ENCODE data around the gene TACC2. TPM values are rescaled to one million over a fixed set of nuclear protein-coding genes. Genes with fewer than 3 reads are reported as not detected.
"Not testable (repeated sequence)": the region's sequence is repeated elsewhere in the genome, so short reads cannot be mapped to it uniquely, and the experiment has no call there.

TACC2 gene
- total and polyA plus RNA-seq, 5 donors from 2014 or later, result not detected

DNA sequence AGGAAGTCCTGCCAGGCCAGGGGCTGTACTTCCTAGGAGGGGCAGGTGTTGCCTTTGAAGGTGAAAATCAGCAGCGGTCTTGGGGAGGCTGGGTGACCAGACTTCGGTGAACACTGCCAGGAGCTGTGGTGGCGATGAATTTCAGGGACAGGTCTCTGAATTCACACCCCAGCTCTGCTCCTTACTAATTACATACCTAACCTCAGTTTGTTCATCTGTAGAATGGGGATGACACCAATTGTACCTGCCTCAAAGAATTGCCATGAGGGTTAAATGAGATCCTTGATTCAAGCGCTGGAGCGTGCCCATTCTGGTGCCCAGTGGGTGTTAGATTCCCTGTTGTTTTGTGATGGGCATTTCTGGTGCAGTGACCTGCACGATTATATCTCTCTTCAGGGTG is 102.8 kb downstream of the TACC2 start:
- no peak overlapping the region for H3K4me3 ChIP-seq (ENCODE audit: low read depth, low read length)
- ATAC-seq (ENCODE audit: low read depth in 2 of 2), result no peak
- H3K9me3 ChIP-seq (ENCODE audit: control insufficient read depth in 2 of 2, low read length in 2 of 2), result no peaks in the 10 kb centered on the region
- Mint-ChIP-seq H3K4me3 (no peak overlapping the region), H3K9me3 (peaks cover 0 to 1% (median 0%) of the 10 kb centered on the region in 7 donors), H3K4me1 (no peaks in the 10 kb centered on the region), H3K27ac (no peak overlapping the region), H3K27me3 (peaks cover 5% of the 10 kb centered on the region), H3K36me3 (no peaks in the 10 kb centered on the region)
- no peaks in the 10 kb centered on the region for H3K27me3 ChIP-seq (ENCODE audit: control insufficient read depth, insufficient read depth, low read length)
- no peak for DNase-seq
- no peaks in the 10 kb centered on the region for H3K4me1 ChIP-seq (ENCODE audit: control insufficient read depth, insufficient read depth, low read length, poor library complexity, severe bottlenecking)
- H3K36me3 ChIP-seq (ENCODE audit: control insufficient read depth, insufficient read depth, low read length), result no peaks in the 10 kb centered on the region
- no peak overlapping the region for H3K27ac ChIP-seq (ENCODE audit: insufficient read depth, low read length, poor library complexity, severe bottlenecking)

DNA sequence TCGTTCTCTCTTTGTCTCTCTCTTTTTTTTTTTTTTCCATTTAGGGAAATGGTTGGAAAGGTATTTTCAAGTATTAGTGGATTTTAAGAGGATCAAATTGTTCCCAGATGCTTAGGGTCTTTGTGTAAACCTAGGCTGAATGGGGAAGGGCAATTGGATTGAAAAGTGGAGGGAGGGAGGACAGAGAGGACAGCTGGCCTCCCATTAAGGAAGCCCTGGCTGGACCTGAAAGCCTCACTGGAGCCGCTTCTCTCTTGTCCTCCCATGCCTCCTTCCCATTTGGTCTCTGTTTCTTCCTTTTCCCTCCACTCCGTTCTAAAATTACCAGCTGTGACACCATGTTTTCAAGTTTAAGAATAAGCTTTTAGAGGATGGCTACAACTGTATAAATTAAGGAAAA is 104.1 kb downstream of the TACC2 start:
- Mint-ChIP-seq H3K4me1 (no peaks in the 10 kb centered on the region), H3K27me3 (peaks cover 5% of the 10 kb centered on the region), H3K4me3 (no peak overlapping the region), H3K9me3 (peaks cover 0 to 1% (median 0%) of the 10 kb centered on the region in 7 donors), H3K36me3 (no peaks in the 10 kb centered on the region), H3K27ac (no peak overlapping the region)
- Histone ChIP-seq H3K9me3 (ENCODE audit: control insufficient read depth in 2 of 2, low read length in 2 of 2) (no peaks in the 10 kb centered on the region), H3K4me1 (ENCODE audit: control insufficient read depth, insufficient read depth, low read length, poor library complexity, severe bottlenecking) (no peaks in the 10 kb centered on the region), H3K36me3 (ENCODE audit: control insufficient read depth, insufficient read depth, low read length) (no peaks in the 10 kb centered on the region), H3K27ac (ENCODE audit: insufficient read depth, low read length, poor library complexity, severe bottlenecking) (no peak overlapping the region), H3K27me3 (ENCODE audit: control insufficient read depth, insufficient read depth, low read length) (no peaks in the 10 kb centered on the region), H3K4me3 (ENCODE audit: low read depth, low read length) (no peak overlapping the region)
- DNase-seq (no peak), ATAC-seq (ENCODE audit: low read depth in 2 of 2) (no peak)

DNA sequence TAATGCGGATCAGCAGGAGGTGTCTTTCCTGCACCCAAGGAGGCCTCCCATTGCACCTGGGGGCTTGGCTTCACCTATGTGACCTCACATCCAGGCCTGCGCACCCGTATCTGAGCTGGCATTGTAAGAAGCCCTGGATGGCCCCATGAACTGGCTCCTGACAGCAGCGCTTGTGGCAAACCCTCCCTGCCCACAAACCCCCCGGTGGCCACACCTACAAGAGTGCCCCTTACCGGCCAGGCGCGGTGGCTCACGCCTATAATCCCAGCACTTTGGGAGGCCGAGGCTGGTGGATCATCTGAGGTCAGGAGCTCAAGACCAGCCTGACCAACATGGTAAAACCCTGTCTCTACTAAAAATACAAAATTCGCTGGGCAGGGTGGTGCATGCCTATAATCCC is 107.2 kb downstream of the TACC2 start:
- not testable (repeated sequence) for H3K4me3 Mint-ChIP-seq; H3K4me3 ChIP-seq (ENCODE audit: low read depth, low read length); H3K4me1 ChIP-seq (ENCODE audit: control insufficient read depth, insufficient read depth, low read length, poor library complexity, severe bottlenecking); H3K4me1 Mint-ChIP-seq; H3K27me3 Mint-ChIP-seq; H3K27ac Mint-ChIP-seq; H3K9me3 Mint-ChIP-seq; DNase-seq; ATAC-seq (ENCODE audit: low read depth in 2 of 2); H3K36me3 Mint-ChIP-seq; H3K27ac ChIP-seq (ENCODE audit: insufficient read depth, low read length, poor library complexity, severe bottlenecking); H3K27me3 ChIP-seq (ENCODE audit: control insufficient read depth, insufficient read depth, low read length); H3K9me3 ChIP-seq (ENCODE audit: control insufficient read depth in 2 of 2, low read length in 2 of 2); H3K36me3 ChIP-seq (ENCODE audit: control insufficient read depth, insufficient read depth, low read length)

DNA sequence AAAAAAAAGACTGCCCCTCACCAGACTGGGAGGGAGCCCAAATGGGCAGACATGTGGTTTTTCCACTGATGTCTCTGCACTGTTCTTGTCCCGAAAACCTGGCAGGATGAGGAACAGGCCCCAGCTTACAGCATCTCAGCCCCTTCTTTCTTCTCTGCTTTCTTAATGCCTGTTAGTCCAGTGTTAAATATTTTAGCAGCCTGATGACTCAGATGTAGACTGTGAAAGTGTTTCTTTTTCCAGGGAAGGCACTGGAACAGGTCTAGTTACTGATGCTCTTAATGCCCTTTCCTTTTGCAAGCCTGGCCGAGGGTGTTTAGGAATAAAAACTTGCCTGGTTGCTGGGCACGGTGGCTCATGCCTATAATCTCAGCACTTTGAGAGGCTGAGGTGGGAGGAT is 107.7 kb downstream of the TACC2 start:
- H3K4me3 ChIP-seq (ENCODE audit: low read depth, low read length), result no peak overlapping the region
- no peak overlapping the region for H3K27ac ChIP-seq (ENCODE audit: insufficient read depth, low read length, poor library complexity, severe bottlenecking)
- H3K9me3 ChIP-seq (ENCODE audit: control insufficient read depth in 2 of 2, low read length in 2 of 2), result no peaks in the 10 kb centered on the region
- Mint-ChIP-seq H3K9me3 (peaks cover 0 to 1% (median 0%) of the 10 kb centered on the region in 7 donors), H3K27me3 (no peaks in the 10 kb centered on the region), H3K27ac (no peak overlapping the region), H3K36me3 (no peaks in the 10 kb centered on the region), H3K4me3 (no peak overlapping the region), H3K4me1 (no peaks in the 10 kb centered on the region)
- no peaks in the 10 kb centered on the region for H3K27me3 ChIP-seq (ENCODE audit: control insufficient read depth, insufficient read depth, low read length)
- no peak for ATAC-seq (ENCODE audit: low read depth in 2 of 2)
- H3K4me1 ChIP-seq (ENCODE audit: control insufficient read depth, insufficient read depth, low read length, poor library complexity, severe bottlenecking), result no peaks in the 10 kb centered on the region
- no peak for DNase-seq
- no peaks in the 10 kb centered on the region for H3K36me3 ChIP-seq (ENCODE audit: control insufficient read depth, insufficient read depth, low read length)

DNA sequence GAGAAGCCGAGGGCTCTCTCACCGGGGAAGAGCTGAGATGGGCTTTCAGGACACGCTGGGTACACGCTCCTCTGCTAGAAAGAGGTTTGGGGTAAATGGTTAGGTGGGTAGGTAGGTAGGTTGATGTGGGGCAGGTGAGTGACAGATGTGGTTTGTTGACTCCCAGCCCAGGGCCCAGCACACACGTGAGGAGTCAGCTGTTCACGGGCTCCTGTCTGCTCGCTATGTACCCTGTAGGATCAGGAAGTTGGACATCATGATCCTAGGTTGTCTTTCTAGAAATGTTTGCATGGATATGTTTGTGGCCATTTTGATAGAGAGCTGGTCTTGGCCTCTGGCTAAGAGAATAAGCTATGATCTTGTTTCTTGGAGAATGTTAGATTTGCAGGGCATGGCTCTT is 109.0 kb downstream of the TACC2 start:
- no peaks in the 10 kb centered on the region for H3K36me3 ChIP-seq (ENCODE audit: control insufficient read depth, insufficient read depth, low read length)
- DNase-seq (no peak), ATAC-seq (ENCODE audit: low read depth in 2 of 2) (no peak)
- no peaks in the 10 kb centered on the region for H3K9me3 ChIP-seq (ENCODE audit: control insufficient read depth in 2 of 2, low read length in 2 of 2)
- no peaks in the 10 kb centered on the region for H3K27me3 Mint-ChIP-seq
- H3K4me3 Mint-ChIP-seq, result no peak overlapping the region
- no peaks in the 10 kb centered on the region for H3K4me1 ChIP-seq (ENCODE audit: control insufficient read depth, insufficient read depth, low read length, poor library complexity, severe bottlenecking)
- H3K27ac ChIP-seq (ENCODE audit: insufficient read depth, low read length, poor library complexity, severe bottlenecking), result no peak overlapping the region
- no peaks in the 10 kb centered on the region for H3K36me3 Mint-ChIP-seq
- H3K27ac Mint-ChIP-seq, result no peak overlapping the region
- H3K4me3 ChIP-seq (ENCODE audit: low read depth, low read length), result no peak overlapping the region
- H3K27me3 ChIP-seq (ENCODE audit: control insufficient read depth, insufficient read depth, low read length), result no peaks in the 10 kb centered on the region
- no peaks in the 10 kb centered on the region for H3K4me1 Mint-ChIP-seq
- peaks cover 0 to 1% (median 0%) of the 10 kb centered on the region in 7 donors for H3K9me3 Mint-ChIP-seq

DNA sequence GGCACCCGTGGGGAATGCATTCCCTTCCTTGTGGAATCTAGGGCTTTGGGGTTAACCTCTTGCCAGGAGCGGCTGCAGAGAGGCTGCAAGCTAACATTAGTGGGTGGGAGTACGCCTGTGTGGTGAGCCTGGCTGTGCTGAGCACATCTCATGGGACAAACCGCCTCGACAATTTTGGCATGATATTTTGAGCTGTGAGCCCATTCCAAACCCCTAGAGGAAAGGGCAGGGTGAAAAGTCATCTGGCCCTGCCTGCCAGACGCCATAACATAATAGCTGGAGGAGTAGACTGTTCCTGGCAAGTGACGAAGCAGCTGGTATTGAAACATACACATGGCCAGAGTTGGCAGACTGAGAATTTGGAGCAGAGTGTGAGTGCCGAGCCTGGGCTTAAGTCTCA is 110.0 kb downstream of the TACC2 start:
- no peak overlapping the region for H3K27ac Mint-ChIP-seq

DNA sequence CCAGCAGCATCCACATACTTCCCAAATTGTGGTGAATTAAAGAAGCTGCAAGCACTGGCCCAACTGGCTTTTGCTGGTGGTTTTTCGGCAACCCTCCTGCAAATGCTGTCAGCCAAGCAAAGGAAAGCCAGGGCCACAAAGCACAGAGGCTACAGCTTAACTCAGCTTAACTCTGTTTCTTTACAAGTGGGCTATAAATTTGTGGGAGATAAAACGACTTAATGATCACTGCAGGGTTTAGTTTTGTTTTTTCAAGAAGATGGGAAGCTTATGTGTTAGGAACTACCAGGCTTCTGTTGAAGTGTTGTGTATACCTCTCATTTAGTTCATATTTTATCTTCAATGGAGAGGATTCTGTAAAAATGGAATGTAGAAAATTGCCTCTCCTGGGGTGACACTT is 110.6 kb downstream of the TACC2 start:
- H3K9me3 ChIP-seq (ENCODE audit: control insufficient read depth in 2 of 2, low read length in 2 of 2), result no peaks in the 10 kb centered on the region
- Mint-ChIP-seq H3K9me3 (peaks cover 0 to 1% (median 0%) of the 10 kb centered on the region in 7 donors), H3K27me3 (no peaks in the 10 kb centered on the region), H3K4me1 (no peaks in the 10 kb centered on the region), H3K4me3 (no peak overlapping the region), H3K36me3 (no peaks in the 10 kb centered on the region), H3K27ac (no peak overlapping the region)
- H3K4me1 ChIP-seq (ENCODE audit: control insufficient read depth, insufficient read depth, low read length, poor library complexity, severe bottlenecking), result no peaks in the 10 kb centered on the region
- no peaks in the 10 kb centered on the region for H3K27me3 ChIP-seq (ENCODE audit: control insufficient read depth, insufficient read depth, low read length)
- H3K27ac ChIP-seq (ENCODE audit: insufficient read depth, low read length, poor library complexity, severe bottlenecking), result no peak overlapping the region
- no peak for DNase-seq
- ATAC-seq (ENCODE audit: low read depth in 2 of 2), result no peak
- no peaks in the 10 kb centered on the region for H3K36me3 ChIP-seq (ENCODE audit: control insufficient read depth, insufficient read depth, low read length)
- no peak overlapping the region for H3K4me3 ChIP-seq (ENCODE audit: low read depth, low read length)

More for the DNA sequence above, 110.0 kb downstream of the TACC2 start:
- Mint-ChIP-seq H3K27me3 (no peaks in the 10 kb centered on the region), H3K9me3 (peaks cover 0 to 1% (median 0%) of the 10 kb centered on the region in 7 donors), H3K4me3 (no peak overlapping the region), H3K36me3 (no peaks in the 10 kb centered on the region), H3K4me1 (no peaks in the 10 kb centered on the region)
- DNase-seq, result no peak
- no peaks in the 10 kb centered on the region for H3K4me1 ChIP-seq (ENCODE audit: control insufficient read depth, insufficient read depth, low read length, poor library complexity, severe bottlenecking)
- no peaks in the 10 kb centered on the region for H3K27me3 ChIP-seq (ENCODE audit: control insufficient read depth, insufficient read depth, low read length)
- ATAC-seq (ENCODE audit: low read depth in 2 of 2), result no peak
- no peaks in the 10 kb centered on the region for H3K36me3 ChIP-seq (ENCODE audit: control insufficient read depth, insufficient read depth, low read length)
- H3K27ac ChIP-seq (ENCODE audit: insufficient read depth, low read length, poor library complexity, severe bottlenecking), result no peak overlapping the region
- no peak overlapping the region for H3K4me3 ChIP-seq (ENCODE audit: low read depth, low read length)
- H3K9me3 ChIP-seq (ENCODE audit: control insufficient read depth in 2 of 2, low read length in 2 of 2), result no peaks in the 10 kb centered on the region

DNA sequence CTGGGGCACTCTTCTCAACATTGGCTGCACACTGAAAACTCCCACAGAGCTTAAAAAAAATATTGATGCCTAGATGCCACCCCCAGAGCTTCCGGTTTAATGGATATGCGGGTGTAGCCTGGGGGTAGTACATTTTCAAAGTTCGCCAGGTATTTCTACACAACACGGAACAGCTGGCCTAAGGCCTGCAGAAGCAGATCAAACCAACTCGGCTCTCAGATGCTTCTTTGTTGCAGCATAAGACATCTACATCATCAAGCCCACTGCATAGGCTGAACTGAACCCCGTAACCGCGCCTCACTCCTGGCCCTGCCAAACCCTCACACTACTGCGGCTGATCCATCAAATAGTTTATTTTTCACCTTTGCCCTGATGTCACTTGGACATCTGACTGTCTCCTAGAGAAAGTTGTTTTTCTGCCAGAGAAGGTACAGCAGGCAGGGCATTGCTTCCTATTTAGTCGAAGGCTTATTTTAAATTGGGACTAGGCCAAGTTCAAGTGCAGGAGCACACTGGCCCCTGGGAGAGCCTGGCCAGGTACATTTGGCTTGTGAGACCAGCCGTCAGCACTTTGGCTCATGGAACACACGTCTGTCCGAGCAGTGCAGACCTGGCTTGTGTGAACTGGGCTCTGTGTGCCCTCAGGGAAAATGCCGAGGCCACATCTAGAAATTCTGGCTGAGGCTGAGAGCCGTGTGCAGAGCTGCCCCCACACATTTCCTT is 113.3 kb downstream of the TACC2 start:
- H3K27ac ChIP-seq (ENCODE audit: insufficient read depth, low read length, poor library complexity, severe bottlenecking), result no peak overlapping the region
- H3K36me3 ChIP-seq (ENCODE audit: control insufficient read depth, insufficient read depth, low read length), result no peaks in the 10 kb centered on the region
- H3K4me1 Mint-ChIP-seq, result no peaks in the 10 kb centered on the region
- no peaks in the 10 kb centered on the region for H3K27me3 ChIP-seq (ENCODE audit: control insufficient read depth, insufficient read depth, low read length)
- H3K9me3 ChIP-seq (ENCODE audit: control insufficient read depth in 2 of 2, low read length in 2 of 2), result no peaks in the 10 kb centered on the region
- no peaks in the 10 kb centered on the region for H3K4me1 ChIP-seq (ENCODE audit: control insufficient read depth, insufficient read depth, low read length, poor library complexity, severe bottlenecking)
- DNase-seq (no peak), ATAC-seq (ENCODE audit: low read depth in 2 of 2) (no peak)
- no peak overlapping the region for H3K4me3 ChIP-seq (ENCODE audit: low read depth, low read length)
- H3K27ac Mint-ChIP-seq, result no peak overlapping the region
- no peaks in the 10 kb centered on the region for H3K36me3 Mint-ChIP-seq
- no peak overlapping the region for H3K4me3 Mint-ChIP-seq
- no peaks in the 10 kb centered on the region for H3K27me3 Mint-ChIP-seq
- H3K9me3 Mint-ChIP-seq, result peaks cover 0 to under 1% (median 0%) of the 10 kb centered on the region in 7 donors
